BLaER1 (cell line): ENCODE measurements around the gene MFSD1.

Experiments used
- H3K27ac ChIP-seq: shearing (Covaris generic); formaldehyde crosslinking; 2 replicates; pipeline ENCODE4 v1.8.1; 2022
- H3K27me3 ChIP-seq: shearing (Covaris generic); formaldehyde crosslinking; 2 replicates; pipeline ENCODE4 v1.8.1; 2022
- H3K36me3 ChIP-seq: shearing (Covaris generic); formaldehyde crosslinking; 2 replicates; pipeline ENCODE4 v1.8.1; 2022
- H3K4me1 ChIP-seq: shearing (Covaris generic); formaldehyde crosslinking; 2 replicates; pipeline ENCODE4 v1.8.1; 2022
- H3K4me2 ChIP-seq: shearing (Covaris generic); formaldehyde crosslinking; 2 replicates; pipeline ENCODE4 v1.8.1; 2022
- H3K4me3 ChIP-seq: shearing (Covaris generic); formaldehyde crosslinking; 2 replicates; pipeline ENCODE4 v1.8.1; 2022
- H3K9ac ChIP-seq: shearing (Covaris generic); formaldehyde crosslinking; 2 replicates; pipeline ENCODE4 v1.8.1; 2022
- H3K9me3 ChIP-seq: shearing (Covaris generic); formaldehyde crosslinking; 2 replicates; pipeline ENCODE4 v1.8.1; 2022
- H4K20me1 ChIP-seq: shearing (Covaris generic); formaldehyde crosslinking; 2 replicates; pipeline ENCODE4 v1.8.1; 2022
- Cebpa-rat ChIP-seq: shearing (Covaris generic); IDR thresholded peaks from 2 replicates; pipeline ENCODE4 v1.8.1; 2022

MFSD1 gene

DNA sequence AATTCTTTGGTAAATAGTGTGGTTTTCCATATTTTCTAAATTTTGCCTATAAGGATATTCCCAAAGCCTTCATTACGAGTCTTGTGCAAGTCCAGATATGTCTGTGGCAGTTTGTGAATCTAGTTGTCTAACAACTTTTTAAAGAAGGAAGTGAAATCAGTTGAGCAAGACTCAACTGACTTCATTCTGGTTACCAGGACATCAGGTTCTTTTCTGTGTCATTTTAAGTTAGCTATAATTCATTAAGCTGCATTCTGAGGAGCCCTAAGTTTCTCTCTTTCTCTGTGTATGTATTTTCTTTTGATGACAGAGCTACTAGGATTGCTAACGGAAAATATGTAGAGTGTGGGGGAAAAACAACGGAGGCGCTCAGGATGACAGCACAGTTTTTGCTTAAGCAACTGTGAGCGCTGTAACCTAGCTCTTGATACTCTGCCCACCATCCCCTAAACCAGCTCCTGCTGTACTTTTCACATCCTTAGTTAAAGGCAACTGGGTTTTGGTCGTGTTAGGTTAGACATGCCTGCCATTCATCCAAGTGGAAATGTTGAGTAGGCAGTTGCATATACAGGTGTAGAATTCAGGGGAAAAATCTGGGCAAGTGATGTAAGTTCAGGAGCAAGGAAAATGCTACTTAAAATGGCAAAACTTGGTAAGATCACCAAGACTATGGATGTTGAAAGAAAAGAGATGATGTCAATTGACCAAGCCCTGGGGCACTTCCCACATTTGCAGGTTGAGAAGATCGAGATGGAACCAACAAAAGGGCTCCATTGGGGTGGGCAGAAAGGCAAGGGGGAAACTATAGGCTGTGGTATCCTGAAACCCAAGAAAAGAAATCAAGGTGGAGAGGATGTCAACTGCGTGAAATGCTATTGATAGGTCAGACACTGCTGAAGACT, 9.2 kb downstream of the MFSD1 start:
- TF ChIP-seq Cebpa-rat: no peak
- Histone ChIP-seq H3K27me3 (no peaks in the 10 kb centered on the region), H3K4me3 (no peak overlapping the region), H3K9me3 (no peaks in the 10 kb centered on the region), H4K20me1 (no peaks in the 10 kb centered on the region), H3K9ac (no peak overlapping the region), H3K27ac (no peak overlapping the region), H3K4me2 (no peak overlapping the region), H3K36me3 (peaks cover 72% of the 10 kb centered on the region), H3K4me1 (no peaks in the 10 kb centered on the region)

DNA sequence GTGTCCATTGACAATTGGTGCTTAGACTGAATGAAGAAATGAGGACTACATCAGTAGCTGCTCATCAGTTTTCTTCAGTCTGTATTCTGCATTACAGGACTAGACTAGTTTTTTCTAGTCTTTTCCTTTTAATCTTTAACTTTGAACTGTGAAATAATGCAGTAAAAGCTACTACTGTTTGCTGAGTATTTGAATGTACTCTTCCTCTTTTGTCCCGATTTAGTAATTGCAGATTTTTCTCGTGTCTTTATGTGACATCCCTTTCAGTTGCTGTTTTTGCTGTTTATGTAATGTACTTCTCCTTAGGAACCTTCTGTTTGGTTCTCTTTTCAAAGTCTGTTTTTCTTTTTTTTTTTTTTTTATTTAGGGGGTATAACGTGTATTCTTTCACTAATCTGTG, 17.4 kb downstream of the MFSD1 start:
- no peak overlapping the region for H3K9ac ChIP-seq
- H3K36me3 ChIP-seq: peaks cover 53% of the 10 kb centered on the region
- no peaks in the 10 kb centered on the region for H4K20me1 ChIP-seq
- no peaks in the 10 kb centered on the region for H3K4me1 ChIP-seq
- H3K27me3 ChIP-seq: no peaks in the 10 kb centered on the region
- no peak overlapping the region for H3K27ac ChIP-seq
- TF ChIP-seq Cebpa-rat: no peak
- no peak overlapping the region for H3K4me3 ChIP-seq
- no peaks in the 10 kb centered on the region for H3K9me3 ChIP-seq
- H3K4me2 ChIP-seq: no peak overlapping the region

DNA sequence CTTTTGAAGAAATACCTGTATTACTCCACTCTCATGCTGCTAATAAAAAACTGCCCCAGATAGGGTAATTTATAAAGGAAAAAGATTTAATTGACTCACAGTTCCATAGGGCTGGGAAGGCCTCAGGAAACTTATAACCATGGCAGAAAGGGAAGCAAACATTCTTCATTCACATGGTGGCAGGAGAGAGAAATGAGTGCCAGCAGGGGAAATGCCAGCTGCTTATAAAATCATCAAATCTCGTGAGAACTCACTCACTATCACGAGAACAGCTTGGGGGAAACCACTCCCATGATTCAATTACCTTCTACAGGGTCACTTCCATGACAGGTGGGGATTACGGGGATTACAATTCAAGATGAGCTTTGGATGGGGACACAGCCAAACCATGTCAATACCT, 18.7 kb downstream of the MFSD1 start:
- H4K20me1 ChIP-seq: no peaks in the 10 kb centered on the region
- H3K9me3 ChIP-seq: no peaks in the 10 kb centered on the region
- H3K27ac ChIP-seq: no peak overlapping the region
- H3K36me3 ChIP-seq: peaks cover 54% of the 10 kb centered on the region
- TF ChIP-seq Cebpa-rat: no peak
- H3K4me1 ChIP-seq: no peaks in the 10 kb centered on the region
- H3K9ac ChIP-seq: no peak overlapping the region
- no peak overlapping the region for H3K4me3 ChIP-seq
- H3K27me3 ChIP-seq: no peaks in the 10 kb centered on the region
- H3K4me2 ChIP-seq: no peak overlapping the region

- TF ChIP-seq Cebpa-rat: no peak
- no peak overlapping the region for H3K4me2 ChIP-seq
- no peak overlapping the region for H3K9ac ChIP-seq
- no peaks in the 10 kb centered on the region for H3K4me1 ChIP-seq
- no peaks in the 10 kb centered on the region for H4K20me1 ChIP-seq
- H3K9me3 ChIP-seq: no peaks in the 10 kb centered on the region
- no peaks in the 10 kb centered on the region for H3K27me3 ChIP-seq
- H3K27ac ChIP-seq: no peak overlapping the region
- peaks cover 59% of the 10 kb centered on the region for H3K36me3 ChIP-seq
- no peak overlapping the region for H3K4me3 ChIP-seq
These were observed 20.0 kb downstream of the MFSD1 start for GRCh38 chr3:158821847-158822246.

DNA sequence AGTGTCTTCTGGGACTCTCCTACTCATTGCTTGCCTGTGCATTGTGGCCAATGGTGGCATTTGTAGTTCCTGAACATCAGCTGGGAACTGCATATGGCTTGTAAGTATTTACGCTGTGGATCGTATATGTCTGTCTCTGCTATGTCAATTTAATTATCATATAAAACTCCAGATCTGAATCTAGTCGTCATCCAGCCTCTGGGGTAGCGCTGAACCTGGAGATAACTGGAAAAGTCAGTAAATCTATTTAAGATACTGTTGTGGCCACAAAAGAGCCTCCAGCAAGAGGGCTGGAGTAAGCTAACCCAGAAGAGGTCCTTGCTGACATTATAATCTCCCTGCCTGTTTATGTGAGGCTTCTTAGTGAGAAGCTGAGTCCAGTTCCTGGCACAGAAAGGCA, 21.6 kb downstream of the MFSD1 start:
- H3K4me2 ChIP-seq: no peak overlapping the region

GRCh38 chr3:158827773-158828172, 25.9 kb downstream of the MFSD1 start:
- Histone ChIP-seq H3K36me3 (peaks cover 60% of the 10 kb centered on the region), H3K4me1 (no peaks in the 10 kb centered on the region), H4K20me1 (no peaks in the 10 kb centered on the region), H3K9me3 (no peaks in the 10 kb centered on the region), H3K4me2 (no peak overlapping the region), H3K27ac (no peak overlapping the region), H3K9ac (no peak overlapping the region), H3K4me3 (no peak overlapping the region), H3K27me3 (no peaks in the 10 kb centered on the region)
- TF ChIP-seq Cebpa-rat: no peak

More for the DNA sequence above, 21.6 kb downstream of the MFSD1 start:
- Histone ChIP-seq H4K20me1 (no peaks in the 10 kb centered on the region), H3K4me3 (no peak overlapping the region), H3K4me1 (no peaks in the 10 kb centered on the region), H3K36me3 (peaks cover 59% of the 10 kb centered on the region), H3K9ac (no peak overlapping the region), H3K9me3 (no peaks in the 10 kb centered on the region), H3K27me3 (no peaks in the 10 kb centered on the region), H3K27ac (no peak overlapping the region)
- no peak for TF ChIP-seq Cebpa-rat

DNA sequence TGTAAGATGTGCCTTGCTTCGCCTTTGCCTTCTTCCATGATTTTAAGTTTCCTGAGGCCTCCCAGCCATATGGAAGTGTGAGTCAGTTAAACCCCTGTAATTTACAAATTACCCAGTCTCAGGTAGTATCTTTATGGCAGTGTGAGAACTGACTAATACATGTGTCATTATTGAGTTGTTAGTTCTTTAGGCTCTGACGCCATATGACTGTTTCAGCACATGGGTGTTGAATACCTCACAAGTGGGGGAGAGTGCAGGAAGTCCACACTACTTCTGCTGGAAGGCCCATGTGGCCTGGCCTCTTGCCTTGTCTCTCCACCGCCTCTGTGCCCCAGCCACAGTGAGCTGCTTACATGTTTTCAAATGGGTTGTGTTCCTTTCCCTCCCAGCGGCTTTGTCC, 28.5 kb downstream of the MFSD1 start:
- Histone ChIP-seq H4K20me1 (no peaks in the 10 kb centered on the region), H3K4me1 (no peaks in the 10 kb centered on the region), H3K9me3 (no peaks in the 10 kb centered on the region), H3K9ac (no peak overlapping the region), H3K4me2 (no peak overlapping the region), H3K36me3 (peaks cover 38% of the 10 kb centered on the region), H3K4me3 (no peak overlapping the region), H3K27ac (no peak overlapping the region), H3K27me3 (no peaks in the 10 kb centered on the region)
- no peak for TF ChIP-seq Cebpa-rat

DNA sequence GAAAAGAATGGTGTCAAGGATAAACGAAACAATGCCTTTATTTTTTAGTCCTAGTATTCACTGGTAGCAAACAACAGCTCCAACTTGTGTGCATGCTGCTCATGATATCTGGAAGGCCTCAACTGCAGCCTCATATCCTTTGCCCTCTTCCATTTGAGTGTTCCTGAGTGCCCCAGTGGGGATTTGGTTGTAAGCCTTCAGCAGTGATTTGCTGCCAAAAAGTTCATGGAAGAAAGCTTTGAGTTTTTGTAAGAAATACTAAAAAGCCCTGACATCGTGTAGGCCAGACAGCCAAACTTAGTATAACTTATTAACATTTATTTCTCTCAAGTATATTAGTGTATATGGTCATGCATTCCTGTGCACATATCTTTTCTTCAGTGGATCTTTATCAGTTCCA, 30.0 kb downstream of the MFSD1 start:
- Histone ChIP-seq H3K36me3 (peaks cover 32% of the 10 kb centered on the region), H3K27me3 (no peaks in the 10 kb centered on the region), H3K4me3 (no peak overlapping the region), H3K27ac (no peak overlapping the region), H3K9me3 (no peaks in the 10 kb centered on the region), H3K4me1 (no peaks in the 10 kb centered on the region), H4K20me1 (no peaks in the 10 kb centered on the region), H3K9ac (no peak overlapping the region), H3K4me2 (no peak overlapping the region)
- TF ChIP-seq Cebpa-rat: no peak

DNA sequence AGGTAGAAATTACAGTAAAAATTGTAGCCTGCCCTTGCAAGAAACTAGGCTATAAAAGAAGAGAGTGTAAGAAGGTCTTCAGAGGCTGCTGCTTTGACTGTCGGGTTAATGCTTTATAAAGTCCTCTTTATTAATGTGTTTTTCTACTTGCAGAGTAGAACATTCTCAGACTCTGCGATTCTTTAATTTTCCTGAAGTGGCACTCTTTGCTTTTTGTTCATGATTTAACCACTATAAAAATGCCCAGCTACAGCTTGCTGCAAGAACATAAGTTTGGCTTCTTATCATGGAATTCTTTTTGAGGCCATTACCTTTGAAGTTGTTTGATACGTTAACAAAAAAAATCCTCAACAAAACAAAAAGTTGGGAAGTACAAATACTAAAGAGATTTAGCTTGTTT, 33.8 kb downstream of the MFSD1 start:
- no peak overlapping the region for H3K27ac ChIP-seq
- H3K4me2 ChIP-seq: no peak overlapping the region
- H3K4me3 ChIP-seq: no peak overlapping the region
- no peaks in the 10 kb centered on the region for H3K4me1 ChIP-seq
- H3K9ac ChIP-seq: no peak overlapping the region
- no peaks in the 10 kb centered on the region for H3K27me3 ChIP-seq
- peaks cover 14% of the 10 kb centered on the region for H3K36me3 ChIP-seq
- no peaks in the 10 kb centered on the region for H4K20me1 ChIP-seq
- TF ChIP-seq Cebpa-rat: no peak
- no peaks in the 10 kb centered on the region for H3K9me3 ChIP-seq

- Histone ChIP-seq H3K36me3 (peaks cover 10% of the 10 kb centered on the region; the same call in 1 of the 2 replicates), H3K9me3 (no peaks in the 10 kb centered on the region), H3K4me2 (no peak overlapping the region), H4K20me1 (no peaks in the 10 kb centered on the region), H3K9ac (no peak overlapping the region), H3K27me3 (no peaks in the 10 kb centered on the region), H3K27ac (no peak overlapping the region), H3K4me1 (no peaks in the 10 kb centered on the region), H3K4me3 (no peak overlapping the region)
- no peak for TF ChIP-seq Cebpa-rat
These were observed 34.5 kb downstream of the MFSD1 start for GRCh38 chr3:158836312-158836711.
